GM18505 (cell line): Measurements from ENCODE around the gene XYLT1.

Source experiments
- ATAC-seq: cut with Tn5 transposase; IDR thresholded peaks from one replicate; pipeline ENCODE4 v1.9.1; 2021; ENCODE audit not compliant: unreplicated experiment
- POLR2A ChIP-seq: IDR thresholded peaks from 4 replicates; pipeline ENCODE4 v1.6.1; 2011; ENCODE audit warnings: borderline replicate concordance; ENCODE audit not compliant: insufficient read depth, insufficient read length; ENCODE audit errors: extremely low read depth

The XYLT1 gene

GRCh38 chr16:17151335-17151734 is 319.4 kb downstream of the XYLT1 start:
- no peak for ATAC-seq
- TF ChIP-seq POLR2A = no peak

GRCh38 chr16:17149904-17150483 is 320.8 kb downstream of the XYLT1 start:
- no peak for ATAC-seq
- no peak for TF ChIP-seq POLR2A

GRCh38 chr16:17147942-17148341 is 322.8 kb downstream of the XYLT1 start:
- no peak for ATAC-seq
- no peak for TF ChIP-seq POLR2A

- TF ChIP-seq POLR2A = no peak
- ATAC-seq = no peak
Measured at GRCh38 chr16:17145029-17145428, 325.7 kb downstream of the XYLT1 start.

- ATAC-seq = no peak
- no peak for TF ChIP-seq POLR2A
Measured at GRCh38 chr16:17144431-17144830, 326.3 kb downstream of the XYLT1 start.

GRCh38 chr16:17143546-17144419 is 327.0 kb downstream of the XYLT1 start:
- no peak for ATAC-seq
- no peak for TF ChIP-seq POLR2A

GRCh38 chr16:17138801-17139200 is 332.0 kb downstream of the XYLT1 start:
- ATAC-seq = no peak
- TF ChIP-seq POLR2A = no peak

- no peak for TF ChIP-seq POLR2A
Measured at GRCh38 chr16:17135439-17135838, 335.3 kb downstream of the XYLT1 start.

GRCh38 chr16:17134586-17134985 is 336.2 kb downstream of the XYLT1 start:
- ATAC-seq = peak; percentile 65
- TF ChIP-seq POLR2A = no peak

More at GRCh38 chr16:17135439-17135838, 335.3 kb downstream of the XYLT1 start:
- no peak for ATAC-seq

GRCh38 chr16:17133851-17134250 is 336.9 kb downstream of the XYLT1 start:
- no peak for TF ChIP-seq POLR2A
- ATAC-seq = no peak

GRCh38 chr16:17131351-17131750 is 339.4 kb downstream of the XYLT1 start:
- ATAC-seq = no peak
- no peak for TF ChIP-seq POLR2A

- TF ChIP-seq POLR2A = no peak
- no peak for ATAC-seq
Measured at GRCh38 chr16:17130733-17131132, 340.0 kb downstream of the XYLT1 start.

- ATAC-seq = no peak
- no peak for TF ChIP-seq POLR2A
Measured at GRCh38 chr16:17129971-17130370, 340.8 kb downstream of the XYLT1 start.

GRCh38 chr16:17128791-17129190 is 342.0 kb downstream of the XYLT1 start:
- ATAC-seq = no peak
- TF ChIP-seq POLR2A = no peak
